Glomerular visceral epithelial cell (primary cell): ENCODE results near the gene GRID2IP.
"Not testable (repeated sequence)": the region's sequence is repeated elsewhere in the genome, so short reads cannot be mapped to it uniquely, and the experiment has no call there.

Experiments
- DNase-seq: peaks from one replicate; pipeline ENCODE4 v3.0.0-alpha.2; 2016; ENCODE audit errors: extremely low spot score

Gene GRID2IP

DNA sequence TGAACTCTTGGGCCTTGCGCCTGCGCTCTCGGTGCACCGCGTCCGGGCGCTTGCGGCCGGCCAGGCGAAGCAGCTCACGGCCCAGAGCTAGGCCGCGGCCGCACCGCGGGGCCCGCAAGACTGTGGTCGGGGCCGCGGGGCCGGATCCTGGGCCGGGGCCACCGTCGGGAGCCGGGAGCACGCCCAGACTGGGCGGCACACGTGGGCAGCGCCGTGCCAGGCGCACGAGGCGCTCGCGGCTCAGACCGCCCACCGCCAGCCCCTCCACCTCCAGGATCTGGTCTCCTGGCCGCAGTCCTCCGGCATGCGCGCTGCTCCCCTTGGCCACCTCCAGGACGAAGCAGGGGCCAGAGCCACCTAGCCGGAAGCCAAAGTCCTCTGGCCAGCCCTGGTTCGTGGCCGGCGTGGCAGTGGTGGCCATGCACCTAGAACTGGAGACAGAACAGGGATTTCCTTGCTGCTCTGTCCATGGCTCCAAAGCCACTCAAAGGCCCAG lies at the start of gene GRID2IP:
Gene GRID2IP (minus strand): TSS at position 446 of the 496 bp plus-strand sequence. CDS start 25 bp downstream, at position 421.
- DNase-seq: no peak

DNA sequence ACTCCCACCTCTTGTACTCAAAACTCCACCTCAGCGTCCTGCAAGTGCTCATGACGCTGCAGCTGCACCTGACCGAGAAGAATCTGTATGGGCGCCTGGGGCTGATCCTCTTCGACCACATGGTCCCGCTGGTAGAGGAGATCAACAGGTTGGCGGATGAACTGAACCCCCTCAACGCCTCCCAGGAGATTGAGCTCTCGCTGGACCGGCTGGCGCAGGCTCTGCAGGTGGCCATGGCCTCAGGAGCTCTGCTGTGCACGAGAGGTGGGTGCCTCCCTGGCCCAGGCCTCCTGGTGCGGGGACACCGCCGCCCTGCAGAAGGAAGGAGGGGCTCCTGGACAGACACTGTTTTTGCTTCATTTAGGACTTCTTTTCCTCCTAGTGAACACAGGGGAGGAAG lies 48.8 kb upstream of the GRID2IP start:
- no peak for DNase-seq

DNA sequence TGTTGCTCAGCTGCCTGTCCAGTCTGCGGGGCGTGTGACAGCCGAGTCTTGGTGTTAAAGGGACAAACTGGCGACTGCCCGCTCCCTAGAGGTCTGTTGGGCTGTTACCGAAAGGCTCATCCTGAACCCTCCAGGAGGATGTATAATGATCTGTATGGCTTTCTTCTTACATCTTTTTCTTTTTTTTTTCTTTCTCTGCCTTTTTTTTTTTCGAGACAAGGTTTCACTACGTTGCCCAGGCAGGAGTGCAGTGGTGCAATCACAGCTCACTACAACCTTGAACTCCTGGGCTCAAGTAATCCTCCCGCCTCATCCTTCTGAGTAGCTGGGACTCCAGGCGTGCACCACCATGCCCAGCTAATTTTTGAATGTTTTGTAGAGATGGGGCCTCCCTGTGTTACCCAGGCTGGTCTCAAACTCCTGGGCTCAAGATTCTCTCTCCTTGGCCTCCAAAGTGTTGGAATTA lies 39.4 kb upstream of the GRID2IP start:
- no peak for DNase-seq

DNA sequence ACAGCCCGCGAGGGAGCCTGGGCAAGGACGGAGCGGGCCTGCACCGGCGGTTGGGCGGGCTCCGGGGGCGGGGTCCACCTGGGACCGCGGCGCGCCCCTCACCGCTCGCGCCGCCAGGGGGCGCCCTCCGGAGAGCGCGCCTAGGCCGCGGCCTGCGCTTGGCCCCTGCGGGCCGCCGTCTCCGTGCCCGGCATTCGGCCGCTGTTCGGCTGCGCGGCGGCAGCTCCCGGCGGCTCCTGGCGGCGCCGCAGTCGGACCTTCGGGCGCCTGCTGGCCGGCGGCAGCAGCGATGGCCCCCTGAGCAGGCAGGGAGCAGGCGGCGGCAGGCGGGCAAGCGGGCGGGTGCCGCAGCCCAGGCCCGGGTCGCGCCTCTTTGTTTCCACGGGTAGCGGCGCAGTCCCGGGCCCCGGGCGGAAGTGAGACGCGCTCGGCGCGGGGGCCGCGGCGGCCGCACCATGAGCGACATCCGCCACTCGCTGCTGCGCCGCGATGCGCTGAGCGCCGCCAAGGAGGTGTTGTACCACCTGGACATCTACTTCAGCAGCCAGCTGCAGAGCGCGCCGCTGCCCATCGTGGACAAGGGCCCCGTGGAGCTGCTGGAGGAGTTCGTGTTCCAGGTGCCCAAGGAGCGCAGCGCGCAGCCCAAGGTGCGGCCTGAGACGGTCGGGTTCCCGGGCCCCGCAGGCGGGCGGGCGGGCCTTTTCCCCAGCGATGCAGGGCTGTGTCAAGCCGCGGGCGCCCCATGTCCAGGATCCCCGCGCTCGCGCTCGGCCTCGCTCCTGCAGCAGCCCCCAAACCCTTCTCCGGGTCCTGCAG lies 38.8 kb upstream of the GRID2IP start, which contains the start of gene INTS15:
Gene INTS15 (plus strand): TSS at position 193 of the 816 bp plus-strand sequence. CDS start 263 bp downstream, at position 456.
- DNase-seq: peak; percentile 83

DNA sequence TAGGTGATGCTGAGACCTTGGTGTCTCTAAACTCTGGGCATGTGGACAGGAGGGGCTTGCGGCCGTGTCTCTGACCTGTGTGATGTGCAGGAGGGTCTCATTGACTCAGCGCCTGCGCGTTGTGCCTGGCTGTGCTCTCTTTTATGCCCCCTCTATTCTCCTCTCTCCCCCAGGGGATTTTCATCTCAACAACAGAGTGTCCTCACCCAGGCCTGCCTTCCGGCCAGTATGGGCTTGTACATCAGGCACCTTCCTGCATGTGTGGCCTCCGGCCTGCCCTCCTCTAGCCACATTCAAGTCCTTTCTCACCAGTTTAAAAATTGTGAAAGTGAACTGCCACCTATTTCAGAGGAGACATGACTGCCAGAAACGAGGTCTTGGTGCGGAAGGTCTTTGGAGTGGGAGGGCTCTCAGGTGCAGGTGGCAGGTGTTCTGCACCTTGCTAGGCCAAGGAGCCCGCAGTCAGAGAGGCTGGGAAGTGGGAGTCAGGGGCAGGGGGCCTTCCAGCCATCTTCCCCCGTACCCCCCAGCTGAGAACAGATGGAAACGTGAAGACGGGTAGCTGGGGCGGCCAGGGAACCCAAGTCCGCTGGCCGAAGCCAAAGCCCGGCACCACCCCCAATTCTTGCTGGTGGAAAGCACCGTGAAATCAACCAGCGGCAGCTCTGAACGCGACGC lies 38.0 kb upstream of the GRID2IP start:
- no peak for DNase-seq

DNA sequence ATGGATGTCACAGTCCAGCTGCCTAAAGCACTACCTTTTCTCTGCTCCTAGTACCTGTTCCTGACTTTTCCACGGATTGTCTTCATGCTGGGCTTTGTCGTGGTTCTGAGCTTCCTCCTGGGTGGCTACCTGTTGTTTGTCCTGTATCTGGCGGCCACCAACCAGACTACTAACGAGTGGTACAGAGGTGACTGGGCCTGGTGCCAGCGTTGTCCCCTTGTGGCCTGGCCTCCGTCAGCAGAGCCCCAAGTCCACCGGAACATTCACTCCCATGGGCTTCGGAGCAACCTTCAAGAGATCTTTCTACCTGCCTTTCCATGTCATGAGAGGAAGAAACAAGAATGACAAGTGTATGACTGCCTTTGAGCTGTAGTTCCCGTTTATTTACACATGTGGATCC lies 37.3 kb upstream of the GRID2IP start:
- no peak for DNase-seq

DNA sequence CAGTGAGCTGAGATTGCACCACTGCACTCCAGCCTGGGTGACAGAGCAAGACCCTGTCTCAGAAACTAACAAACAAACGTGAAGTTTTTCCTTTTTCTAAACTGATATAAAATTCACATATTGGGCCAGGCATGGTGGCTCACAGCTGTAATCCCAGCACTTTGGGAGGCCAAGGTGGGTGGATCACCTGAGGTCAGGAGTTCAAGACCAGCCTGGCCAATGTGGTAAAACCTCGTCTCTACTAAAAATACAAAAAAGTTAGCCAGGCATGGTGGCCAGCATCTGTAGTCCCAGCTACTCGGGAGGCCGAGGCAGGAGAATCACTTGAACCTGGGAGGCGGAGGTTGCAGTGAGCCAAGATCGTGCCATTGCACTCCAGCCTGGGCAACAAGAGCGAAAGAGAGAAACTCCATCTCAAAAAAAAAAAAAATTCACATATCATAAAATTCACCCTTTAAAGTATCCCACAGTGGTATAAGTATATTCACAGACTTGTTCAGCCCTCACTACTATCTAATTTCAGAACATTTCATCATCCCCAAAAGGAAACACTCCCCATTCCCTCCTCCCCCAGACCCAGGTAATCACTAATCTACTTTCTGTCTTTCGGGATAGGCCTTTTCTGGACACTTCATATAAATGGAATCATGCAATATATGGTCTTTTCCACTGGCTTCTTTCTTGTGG lies 34.6 kb upstream of the GRID2IP start:
- DNase-seq: not testable (repeated sequence)

DNA sequence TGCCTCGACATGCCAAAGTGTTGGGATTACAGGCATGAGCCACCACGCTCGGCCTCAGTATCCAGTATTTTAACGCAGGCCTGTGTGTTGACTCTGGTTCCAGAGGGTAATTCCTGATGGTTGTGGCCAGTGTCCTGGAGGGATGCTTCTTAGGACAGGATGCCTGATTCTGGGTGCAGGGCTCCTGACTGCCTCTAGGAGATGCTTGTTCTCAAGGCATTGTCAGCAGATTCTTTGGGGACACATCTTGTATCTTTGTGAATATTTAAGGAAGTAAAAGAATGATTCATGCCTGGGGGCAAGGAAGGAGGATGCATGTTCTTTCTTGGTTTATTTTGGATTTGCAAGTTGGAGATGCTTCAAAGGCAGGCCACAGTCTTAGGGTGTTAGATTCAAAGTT lies 28.2 kb upstream of the GRID2IP start:
- DNase-seq: no peak

DNA sequence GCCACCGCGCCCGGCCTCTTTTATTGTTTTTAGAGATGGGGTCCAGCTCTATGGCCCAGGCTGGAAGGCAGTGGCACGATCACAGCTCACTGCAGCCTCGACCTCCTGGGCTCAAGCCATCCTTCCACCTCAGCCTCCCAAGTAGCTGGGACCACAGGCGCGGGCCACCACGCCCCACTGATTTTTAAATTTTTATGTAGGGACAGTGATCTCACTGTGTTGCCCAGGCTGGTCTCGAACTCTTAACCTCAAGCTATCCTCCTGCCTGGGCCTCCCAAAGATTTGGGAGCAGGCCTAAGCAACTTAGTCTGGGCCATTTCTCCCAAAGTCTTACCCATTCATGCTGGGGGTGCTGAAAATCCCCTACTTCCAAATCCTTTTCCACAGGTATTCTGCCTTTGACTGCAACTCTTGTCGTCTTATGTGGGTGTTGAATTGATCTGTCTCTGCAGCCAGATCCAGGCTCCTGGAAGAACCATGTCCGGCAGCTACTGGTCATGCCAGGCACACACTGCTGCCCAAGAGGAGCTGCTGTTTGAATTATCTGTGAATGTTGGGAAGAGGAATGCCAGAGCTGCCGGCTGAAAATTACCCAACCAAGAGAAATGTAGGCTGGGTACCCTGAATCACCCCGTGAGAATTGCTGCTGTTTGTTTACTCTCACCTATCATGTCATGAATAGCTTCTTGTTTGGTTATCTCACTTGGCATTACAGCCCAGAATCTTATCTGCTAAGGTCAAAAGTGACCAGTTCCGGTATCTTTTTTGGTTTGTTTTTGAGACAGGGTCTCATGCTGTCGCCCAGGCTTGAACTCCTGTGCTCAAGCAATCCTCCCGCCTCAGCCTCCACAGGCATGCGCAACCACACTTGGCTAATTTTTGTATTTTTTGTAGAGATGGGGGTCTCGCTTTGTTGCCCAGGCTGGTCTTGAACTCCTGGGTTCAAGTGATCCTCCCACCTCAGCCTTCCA lies 27.1 kb upstream of the GRID2IP start:
- no peak for DNase-seq

DNA sequence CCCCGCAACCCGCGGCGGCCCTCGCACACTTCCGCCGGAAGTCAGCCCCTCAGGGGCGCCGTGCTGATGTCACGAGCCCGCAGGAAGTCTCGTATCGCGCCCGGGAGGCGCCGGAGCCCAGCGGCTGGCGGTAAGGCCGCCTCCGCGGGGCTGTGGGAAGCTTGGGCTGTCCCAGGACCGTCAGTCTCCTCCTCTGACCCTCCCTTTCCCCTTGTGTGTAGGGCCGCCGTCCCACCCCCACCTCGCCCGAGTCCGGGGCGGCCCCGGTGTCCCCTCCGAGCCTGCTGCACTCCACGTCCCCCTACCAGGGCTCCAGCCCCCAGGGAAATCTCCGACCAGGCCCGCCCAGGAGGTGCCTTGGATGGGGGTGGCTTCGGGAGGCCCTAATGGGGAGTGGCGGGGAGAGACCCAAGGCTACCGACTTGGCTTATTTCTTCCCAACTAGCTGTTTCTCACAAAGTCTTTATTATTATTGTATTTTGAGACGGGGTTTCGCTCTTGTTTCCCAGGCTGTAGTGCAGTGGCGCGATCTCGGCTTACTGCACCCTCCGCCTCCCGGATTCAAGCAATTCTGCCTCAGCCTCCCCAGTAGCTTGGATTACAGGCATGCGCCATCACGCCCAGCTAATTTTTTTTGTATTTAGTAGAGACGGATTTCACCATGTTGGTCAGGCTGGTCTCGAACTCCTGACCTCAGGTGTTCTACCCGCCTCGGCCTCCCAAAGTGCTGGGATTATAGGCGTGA lies 26.3 kb upstream of the GRID2IP start, which contains the start of gene ZDHHC4:
Gene ZDHHC4 (plus strand): TSS at position 86 of the 745 bp plus-strand sequence. CDS start 3,108 bp downstream, outside the sequence.
- DNase-seq: peak; percentile 89

DNA sequence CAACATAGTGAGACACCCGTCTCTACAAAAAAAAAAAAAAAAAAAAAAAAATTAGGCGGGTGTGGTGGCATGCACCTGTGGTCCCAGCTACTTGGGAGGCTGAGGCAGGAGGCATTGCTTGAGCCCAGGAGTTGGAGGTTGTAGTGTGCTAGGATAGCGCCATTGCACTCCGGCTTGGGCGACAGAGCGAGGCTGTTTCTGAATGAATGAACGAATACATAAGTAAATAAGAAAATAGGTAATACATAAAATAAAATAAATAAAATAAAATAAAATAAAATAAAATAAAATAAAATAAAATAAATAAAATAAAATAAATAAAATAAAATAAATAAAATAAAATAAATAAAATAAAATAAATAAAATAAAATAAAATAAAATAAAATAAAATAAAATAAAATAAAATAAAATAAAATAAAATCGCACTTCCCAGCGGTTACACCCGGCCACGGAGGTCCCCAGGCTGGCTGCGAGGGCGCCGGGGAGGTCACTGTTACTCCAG lies 25.7 kb upstream of the GRID2IP start:
- not testable (repeated sequence) for DNase-seq

DNA sequence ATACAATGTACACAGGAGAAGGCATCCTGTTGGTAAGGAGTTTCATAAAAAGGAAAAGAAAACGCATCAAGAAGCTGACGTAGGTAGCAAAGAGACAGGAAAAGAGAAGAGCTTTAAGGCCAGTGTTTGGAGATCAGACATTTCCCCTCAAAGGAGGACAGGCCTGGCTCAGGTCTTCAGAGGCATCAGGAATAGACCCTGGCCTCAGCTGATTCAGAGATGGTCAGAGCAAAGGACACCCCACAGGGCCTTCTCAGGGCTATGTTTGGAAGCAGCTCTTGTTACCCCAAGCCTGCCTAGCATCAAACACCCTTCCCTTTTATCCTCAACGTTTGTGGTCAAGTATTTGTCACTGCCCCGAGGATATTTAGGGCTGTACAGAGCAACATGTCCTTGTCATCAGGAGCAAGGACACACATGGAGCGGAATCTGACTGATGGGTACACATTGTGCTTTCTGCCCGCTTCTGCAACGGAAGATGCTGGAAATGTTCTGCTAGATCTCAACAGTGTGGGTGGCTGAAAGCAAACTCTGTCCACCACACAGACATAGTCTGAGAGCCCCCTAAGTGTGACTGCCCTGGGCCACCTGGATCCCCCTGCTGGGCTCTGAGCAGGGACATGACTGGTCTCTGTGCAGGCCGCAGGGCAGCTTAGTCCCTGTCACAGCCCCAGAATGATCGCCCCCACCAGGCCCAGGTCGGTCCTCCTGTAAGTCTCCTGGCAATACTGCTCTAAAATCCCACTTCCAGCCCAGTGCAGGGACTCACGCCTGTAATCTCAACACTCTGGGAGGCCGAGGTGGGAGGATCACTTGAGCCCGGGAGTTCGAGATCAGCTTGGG lies 25.0 kb upstream of the GRID2IP start:
- no peak for DNase-seq

DNA sequence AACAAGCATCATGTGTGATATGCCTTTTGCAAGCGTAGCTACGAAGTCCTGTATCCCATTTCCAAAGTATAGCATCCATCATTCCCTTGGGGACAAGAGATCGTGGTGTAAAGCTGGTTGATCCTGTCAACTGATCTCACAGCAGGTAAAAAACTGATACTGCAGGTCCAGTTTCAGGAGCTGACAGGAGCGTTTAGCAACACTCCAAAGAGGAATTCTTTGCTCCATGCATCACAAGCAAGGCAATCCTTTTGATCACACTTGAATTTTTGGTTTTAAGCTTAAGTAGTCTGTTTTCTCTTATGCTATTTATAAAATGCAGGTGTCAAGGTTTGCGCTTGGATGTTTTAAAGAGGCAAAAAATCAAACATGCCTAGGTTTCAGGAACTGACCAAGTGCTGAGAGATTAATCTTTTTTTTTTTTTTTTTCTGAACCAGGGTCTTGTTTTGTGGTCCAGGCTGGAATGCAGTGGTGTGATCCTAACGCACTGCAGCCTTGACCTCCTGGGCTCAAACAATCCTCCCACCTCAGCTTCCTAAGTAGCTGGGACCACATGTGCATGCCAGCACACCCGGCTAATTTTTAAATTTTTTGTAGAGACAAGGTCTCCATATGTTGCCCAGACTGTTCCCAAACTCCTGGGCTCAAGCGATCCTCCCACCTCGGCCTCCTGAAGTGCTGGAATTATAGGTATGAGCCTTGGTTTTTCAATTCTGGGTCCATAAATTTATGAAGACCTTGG lies 24.2 kb upstream of the GRID2IP start:
- DNase-seq: no peak

DNA sequence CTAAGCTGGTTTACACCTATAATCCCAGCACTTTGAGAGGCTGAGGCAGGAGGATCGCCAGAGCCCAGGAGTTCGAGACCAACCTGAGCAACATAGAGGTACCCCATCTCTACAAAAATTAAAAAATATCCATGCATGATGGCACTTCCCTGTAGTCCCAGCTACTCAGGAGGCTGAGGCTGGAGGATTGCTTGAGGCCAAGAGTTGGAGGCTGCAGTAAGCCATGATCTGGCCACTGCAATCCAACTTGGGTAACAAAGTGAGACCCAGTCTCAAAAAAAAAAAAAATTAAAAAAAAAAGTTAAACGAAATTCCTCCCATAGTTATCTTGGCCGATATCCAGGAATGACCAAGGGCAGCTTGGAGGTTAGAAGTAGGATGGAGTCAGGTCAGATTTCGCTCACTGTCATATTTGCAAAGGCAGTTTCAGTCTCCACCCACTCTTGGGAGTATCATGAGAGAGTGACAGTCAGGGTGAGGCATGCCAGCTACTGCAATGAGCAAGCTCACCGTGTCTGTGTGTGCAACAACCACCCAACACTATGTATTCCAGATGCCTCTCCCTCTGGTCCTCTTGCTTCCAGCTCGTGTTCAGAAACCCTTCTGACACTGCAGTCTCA lies 20.0 kb upstream of the GRID2IP start:
- DNase-seq: no peak

DNA sequence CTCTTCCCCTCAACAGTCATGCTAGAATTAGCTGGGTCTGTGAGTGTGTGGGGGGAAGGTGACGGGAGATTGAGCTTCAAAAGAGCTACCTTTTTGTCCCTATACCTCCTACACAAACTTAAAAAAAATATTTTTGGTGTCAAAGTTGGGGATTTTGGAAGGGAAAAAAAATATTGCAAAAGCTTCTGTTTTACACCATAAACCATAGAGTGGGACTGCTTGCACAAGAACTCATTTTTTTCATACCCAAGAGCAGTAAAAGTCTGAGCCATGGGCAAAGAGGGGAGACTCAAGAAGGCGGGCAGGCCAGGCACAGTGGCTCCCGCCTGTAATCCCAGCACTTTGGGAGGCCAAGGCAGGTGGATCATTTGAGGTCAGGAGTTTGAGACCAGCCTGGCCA lies 16.6 kb upstream of the GRID2IP start:
- DNase-seq: no peak

DNA sequence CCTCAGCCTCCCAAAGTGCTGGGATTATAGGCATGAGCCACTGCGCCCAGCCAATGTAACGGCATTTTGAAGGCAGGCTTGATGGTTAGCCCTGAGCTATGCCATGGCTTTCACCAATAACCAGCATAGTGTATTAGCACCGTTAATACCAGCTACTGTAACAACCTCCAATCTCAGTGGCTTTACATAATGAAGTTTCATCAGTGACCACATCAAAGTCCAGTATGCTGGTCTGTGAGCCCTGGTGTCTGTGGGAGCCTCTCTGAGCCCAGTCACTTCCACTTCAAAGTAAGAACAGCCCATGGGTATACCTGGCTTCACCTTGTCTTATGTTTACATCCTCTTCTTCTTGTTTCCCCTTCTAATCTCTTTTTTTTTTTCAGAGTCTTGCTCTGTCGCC lies 14.4 kb upstream of the GRID2IP start:
- no peak for DNase-seq

DNA sequence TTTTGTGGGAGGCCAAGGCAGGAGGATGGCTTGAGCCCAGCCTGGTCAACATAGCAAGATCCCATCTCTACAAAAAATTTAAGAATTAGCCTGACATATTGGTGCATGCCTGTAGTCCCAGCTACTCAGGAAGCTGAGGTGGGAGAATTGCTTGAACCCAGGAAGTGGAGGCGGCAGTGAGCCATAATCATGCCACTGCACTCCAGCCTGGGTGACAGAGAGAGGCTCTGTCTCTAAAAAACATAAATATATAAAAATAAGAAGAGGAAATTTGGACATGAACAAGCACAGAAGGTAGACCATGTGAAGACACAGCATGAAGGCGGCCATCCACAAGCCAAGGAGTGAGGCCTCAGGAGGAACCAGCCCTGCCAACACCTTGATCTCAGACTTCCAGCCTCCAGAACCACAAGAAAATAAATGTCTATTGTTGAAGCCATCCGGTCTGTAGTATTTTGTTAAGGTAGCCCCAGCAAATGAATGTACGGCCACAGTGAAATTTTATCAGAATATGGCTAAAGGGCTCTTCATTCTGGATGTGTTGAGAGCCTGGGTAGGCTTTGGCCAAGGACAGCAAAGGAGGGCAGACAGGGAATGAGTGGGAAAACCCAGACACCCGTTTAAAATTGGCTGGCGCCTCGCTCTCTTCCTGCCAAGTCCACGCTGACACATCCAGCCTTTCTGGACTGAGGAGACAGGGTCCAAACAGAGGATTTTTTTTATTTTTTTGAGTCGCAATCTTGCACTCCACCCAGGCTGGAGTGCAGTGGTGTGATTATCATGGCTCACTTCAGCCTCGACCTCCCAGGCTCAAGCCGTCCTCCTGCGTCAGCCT lies 12.9 kb upstream of the GRID2IP start:
- DNase-seq: no peak
